Stomach smooth muscle (tissue), 2 donors: ENCODE results near the gene SLC12A8.

Experiments used
- H3K27ac ChIP-seq: one replicate; pipeline ENCODE4 v1.7.0; 2013; ENCODE audit warnings: mild to moderate bottlenecking, low read length, inconsistent platforms
- H3K27me3 ChIP-seq, 2 donors: one replicate each; pipeline ENCODE4 v1.7.0; 2013; ENCODE audit warnings: low read length in 2 of 2; ENCODE audit not compliant: insufficient read depth in 2 of 2, control insufficient read depth in 1 of 2
- H3K36me3 ChIP-seq, 2 donors: one replicate each; pipeline ENCODE4 v1.7.0; 2013; ENCODE audit warnings: low read length in 2 of 2; ENCODE audit not compliant: control insufficient read depth in 2 of 2, insufficient read depth in 2 of 2
- H3K4me1 ChIP-seq: one replicate; pipeline ENCODE4 v1.7.0; 2013; ENCODE audit warnings: low read length; ENCODE audit not compliant: control insufficient read depth, insufficient read depth
- H3K4me3 ChIP-seq, 2 donors: one replicate each; pipeline ENCODE4 v1.7.0; 2013; ENCODE audit warnings: low read length in 2 of 2
- H3K9ac ChIP-seq, 2 donors: one replicate each; pipeline ENCODE4 v1.7.0; 2013; ENCODE audit warnings: low read length in 2 of 2, mild to moderate bottlenecking in 1 of 2
- H3K9me3 ChIP-seq, 2 donors: one replicate each; pipeline ENCODE4 v1.7.0; 2013; ENCODE audit warnings: low read length in 2 of 2; ENCODE audit not compliant: control insufficient read depth in 2 of 2
- donor health status: healthy.
- donor health status: Pancreatic carcinoma.

SLC12A8 gene

DNA sequence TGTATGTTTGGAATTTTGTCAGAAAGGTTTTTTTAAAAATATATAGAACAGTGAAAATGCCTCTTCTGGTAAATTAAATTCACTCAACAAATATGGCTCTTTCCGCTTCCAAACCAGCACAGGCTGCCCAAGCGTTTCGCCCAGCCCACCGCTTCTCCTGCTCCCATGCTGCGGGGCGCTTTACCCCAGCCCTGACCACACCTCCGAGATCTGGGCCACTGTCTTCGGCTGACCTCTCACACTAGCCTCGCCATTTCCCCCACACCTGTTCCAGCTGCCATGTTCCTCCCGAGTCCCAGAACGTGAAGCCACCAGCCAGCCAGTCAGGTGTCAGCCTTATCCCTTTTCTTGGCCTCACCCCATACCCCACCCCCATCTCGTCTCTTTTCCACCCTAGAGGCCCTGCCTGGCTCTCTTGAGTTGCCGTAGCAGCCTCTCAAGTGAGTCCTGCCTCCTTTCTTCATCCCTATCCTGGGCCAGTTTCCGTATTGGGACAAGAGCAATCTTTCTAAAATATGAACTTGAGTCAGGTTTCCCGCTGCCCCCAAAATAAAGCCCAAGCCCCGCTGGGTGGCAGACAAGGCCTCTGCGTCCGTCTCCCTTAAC is 46.5 kb downstream of the SLC12A8 start:
- H3K4me1 ChIP-seq = peaks cover 4% of the 10 kb centered on the region
- no peaks in the 10 kb centered on the region for H3K27me3 ChIP-seq
- no peak overlapping the region for H3K4me3 ChIP-seq
- H3K9ac ChIP-seq = no peak overlapping the region
- no peak overlapping the region for H3K27ac ChIP-seq
- no peaks in the 10 kb centered on the region for H3K36me3 ChIP-seq
- no peaks in the 10 kb centered on the region for H3K9me3 ChIP-seq

DNA sequence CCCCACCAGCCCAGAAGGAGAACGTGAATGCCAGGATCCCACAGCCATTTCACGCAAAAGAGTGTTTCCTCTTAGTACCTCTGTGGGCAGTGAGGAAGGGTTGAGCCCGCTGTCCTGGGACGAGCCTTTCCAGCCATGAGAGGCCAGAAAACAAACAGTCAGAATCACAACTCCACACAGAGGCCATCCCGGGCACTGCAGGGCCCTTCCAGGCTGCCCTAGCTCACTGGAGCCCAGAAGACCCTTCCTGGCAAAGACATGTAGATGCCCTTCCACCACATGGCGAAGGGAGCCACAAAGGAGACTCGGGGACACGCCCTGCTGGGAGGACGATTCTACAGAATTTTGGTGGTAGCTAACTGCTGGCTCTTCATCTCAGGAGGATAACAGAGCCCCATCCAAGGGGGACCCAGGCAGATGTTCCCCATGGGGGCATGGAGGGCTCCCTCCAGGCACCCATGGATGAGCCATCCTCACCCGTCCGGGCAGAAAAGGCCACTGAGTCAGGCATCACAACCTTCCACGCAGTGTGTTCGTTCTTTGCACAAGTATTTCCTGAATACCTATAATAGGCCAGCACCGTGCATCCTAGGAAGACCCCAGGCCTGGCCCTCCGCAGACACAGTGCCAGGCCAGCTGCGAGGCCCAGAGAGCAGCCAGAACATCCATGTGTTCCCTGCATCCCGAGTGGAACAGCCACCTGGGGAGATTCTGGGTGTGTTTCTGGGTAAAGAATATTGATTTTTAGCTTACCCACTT is 47.2 kb downstream of the SLC12A8 start:
- H3K4me1 ChIP-seq = peaks cover 9% of the 10 kb centered on the region
- no peak overlapping the region for H3K27ac ChIP-seq
- no peaks in the 10 kb centered on the region for H3K9me3 ChIP-seq
- no peaks in the 10 kb centered on the region for H3K27me3 ChIP-seq
- no peak overlapping the region for H3K4me3 ChIP-seq
- H3K9ac ChIP-seq = no peak overlapping the region
- no peaks in the 10 kb centered on the region for H3K36me3 ChIP-seq

DNA sequence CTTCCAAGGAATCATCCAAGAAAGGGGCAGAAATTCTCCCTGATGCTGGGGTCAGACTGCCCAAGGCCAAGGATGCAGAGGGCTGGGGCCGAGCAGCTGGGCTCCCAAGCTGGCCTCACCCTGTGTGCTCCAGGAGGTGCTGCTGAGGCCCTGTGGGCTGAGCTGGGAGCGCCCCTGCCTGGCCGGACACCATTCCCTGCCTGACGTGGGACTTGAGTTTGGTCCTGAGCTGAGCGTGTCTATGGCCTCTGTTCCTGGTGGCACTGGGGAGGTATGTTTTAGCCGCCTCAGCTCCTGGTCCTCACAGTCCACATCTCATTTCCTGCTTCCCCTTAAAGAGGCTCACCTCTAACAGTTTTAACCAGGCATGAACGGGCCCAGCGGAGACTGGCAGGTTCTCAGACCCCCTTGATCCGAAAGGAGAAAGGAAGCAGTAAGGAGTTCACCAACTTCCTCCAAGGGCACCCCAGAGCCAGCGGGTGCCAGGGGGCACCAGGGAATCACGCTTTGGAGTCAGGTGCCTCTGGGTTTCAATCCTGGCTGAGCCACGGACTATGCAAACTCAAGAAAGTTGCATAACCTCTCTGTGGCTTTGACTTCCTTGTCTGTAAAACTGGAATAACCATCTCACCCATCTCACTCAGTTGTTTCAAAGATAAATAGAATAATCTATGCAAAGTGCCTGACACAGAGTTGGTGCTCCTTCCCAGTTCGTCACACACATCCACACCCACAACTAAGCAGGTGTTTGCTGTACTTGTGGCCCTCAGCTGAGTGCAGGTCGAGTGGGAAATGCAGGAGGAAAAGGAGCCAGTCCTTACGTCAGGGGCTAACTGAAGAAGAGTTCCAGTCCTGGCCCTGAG is 48.6 kb downstream of the SLC12A8 start:
- Histone ChIP-seq H3K4me3 (no peak overlapping the region), H3K27me3 (no peaks in the 10 kb centered on the region), H3K9me3 (no peaks in the 10 kb centered on the region), H3K4me1 (peaks cover 9% of the 10 kb centered on the region), H3K9ac (no peak overlapping the region), H3K27ac (no peak overlapping the region), H3K36me3 (no peaks in the 10 kb centered on the region)

DNA sequence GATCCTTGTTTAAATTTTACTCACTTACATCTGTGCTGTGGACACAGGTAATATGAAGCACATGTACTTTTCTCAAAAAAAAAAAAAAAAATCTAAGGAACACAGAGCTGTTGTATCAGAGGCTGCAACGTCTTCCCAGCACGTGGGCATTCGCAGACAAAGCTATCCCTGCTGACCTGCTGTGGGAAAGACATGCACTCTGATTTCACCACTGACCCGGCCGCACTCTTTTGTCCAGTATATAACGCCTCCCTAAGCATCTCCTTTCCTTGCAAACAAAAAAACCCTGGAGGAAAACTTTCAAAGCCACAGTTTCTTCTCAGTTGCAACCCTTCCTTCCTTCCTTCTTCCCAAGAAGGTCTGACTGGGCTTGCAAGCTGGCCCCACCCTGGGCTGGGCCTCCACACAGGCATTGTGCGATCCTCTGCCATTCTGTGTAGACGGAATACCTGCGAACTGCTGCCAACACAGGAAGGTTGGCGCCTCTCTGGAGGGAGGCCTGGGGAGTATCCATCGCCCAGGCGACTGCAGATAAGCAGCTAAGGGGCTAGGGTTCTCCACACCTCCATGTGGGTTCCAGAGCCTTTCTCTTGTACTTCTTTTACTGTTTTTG is 50.8 kb downstream of the SLC12A8 start:
- no peaks in the 10 kb centered on the region for H3K36me3 ChIP-seq
- no peak overlapping the region for H3K9ac ChIP-seq
- no peak overlapping the region for H3K4me3 ChIP-seq
- no peaks in the 10 kb centered on the region for H3K27me3 ChIP-seq
- H3K9me3 ChIP-seq = no peaks in the 10 kb centered on the region
- peaks cover 9% of the 10 kb centered on the region for H3K4me1 ChIP-seq
- no peak overlapping the region for H3K27ac ChIP-seq

DNA sequence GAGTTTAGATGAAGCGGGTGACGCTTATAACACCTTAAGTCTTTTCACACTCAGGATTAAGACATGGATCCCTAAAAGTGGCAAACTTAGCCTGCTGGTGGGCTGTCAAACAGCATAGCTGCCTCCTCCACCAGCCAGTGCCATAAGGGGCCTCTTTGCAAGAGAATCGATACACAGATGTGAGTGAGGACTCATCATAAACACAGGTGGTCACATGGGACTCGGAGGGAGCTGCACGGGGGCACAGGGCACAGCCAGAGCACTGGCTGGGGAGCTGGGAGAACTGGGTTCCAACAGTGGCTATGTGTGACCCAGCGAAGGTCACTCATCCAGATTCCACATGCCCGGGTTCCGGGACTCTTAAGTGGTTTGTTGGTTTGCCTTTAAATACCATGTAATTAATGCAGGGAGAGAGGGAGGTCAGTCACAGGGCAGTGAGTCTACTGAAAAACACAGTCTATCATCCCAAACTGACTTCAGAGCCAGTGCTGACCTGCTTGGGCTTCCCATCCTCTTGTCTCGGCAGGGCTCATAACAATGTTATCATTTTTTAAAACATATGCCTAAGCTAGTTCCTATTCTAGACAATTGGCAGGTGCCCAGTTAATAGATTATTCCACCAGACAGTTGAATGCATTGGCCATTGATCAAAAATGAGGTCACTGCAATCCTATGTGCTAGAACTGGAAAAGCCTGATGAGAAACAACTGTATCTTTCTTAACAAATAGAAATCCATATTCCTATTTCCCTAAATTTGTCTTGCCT is 51.8 kb downstream of the SLC12A8 start:
- Histone ChIP-seq H3K36me3 (no peaks in the 10 kb centered on the region), H3K4me3 (no peak overlapping the region), H3K4me1 (peaks cover 9% of the 10 kb centered on the region), H3K9ac (no peak overlapping the region), H3K27me3 (no peaks in the 10 kb centered on the region), H3K27ac (no peak overlapping the region), H3K9me3 (no peaks in the 10 kb centered on the region)

DNA sequence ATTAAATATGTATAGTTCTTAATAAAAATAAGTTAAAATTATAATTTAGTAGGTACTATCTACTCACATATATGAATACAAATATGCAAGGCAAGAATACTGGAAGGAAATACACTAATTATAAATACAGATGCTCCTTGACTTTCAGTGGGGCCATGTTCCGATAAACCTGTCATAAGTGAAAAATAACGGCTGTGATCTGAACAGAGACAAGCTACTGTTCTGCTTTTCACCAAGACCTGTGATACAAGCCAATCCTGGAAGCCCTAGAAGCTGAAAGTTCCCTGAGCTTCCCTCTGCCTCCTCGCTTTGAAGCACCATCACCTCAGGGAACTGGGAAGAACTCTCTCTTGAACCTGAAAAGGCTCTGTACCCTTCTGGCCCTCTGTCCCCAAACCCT is 55.4 kb downstream of the SLC12A8 start:
- no peaks in the 10 kb centered on the region for H3K27me3 ChIP-seq
- H3K27ac ChIP-seq = no peak overlapping the region
- no peak overlapping the region for H3K9ac ChIP-seq
- no peak overlapping the region for H3K4me3 ChIP-seq
- H3K36me3 ChIP-seq = no peaks in the 10 kb centered on the region
- no peaks in the 10 kb centered on the region for H3K9me3 ChIP-seq
- H3K4me1 ChIP-seq = peaks cover 7% of the 10 kb centered on the region

DNA sequence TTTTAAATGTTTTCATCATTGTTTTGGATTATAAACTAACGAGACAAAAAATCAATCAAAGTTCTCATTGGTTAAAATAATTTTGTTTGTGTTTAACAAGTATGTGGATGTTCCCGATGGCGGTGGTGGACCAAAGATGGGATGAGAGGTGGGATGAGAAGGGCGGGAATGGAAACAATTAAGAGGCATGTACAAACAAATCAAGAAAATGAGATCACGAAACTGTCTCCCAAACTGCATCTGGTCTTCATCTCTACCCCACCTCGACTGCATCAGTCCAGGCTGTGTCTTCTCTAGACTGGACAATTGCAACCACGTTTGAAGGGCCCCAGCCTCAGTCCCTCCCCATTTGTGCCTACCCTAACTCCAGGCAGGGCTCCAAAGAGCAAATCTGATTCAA is 56.1 kb downstream of the SLC12A8 start:
- no peak overlapping the region for H3K4me3 ChIP-seq
- no peak overlapping the region for H3K27ac ChIP-seq

DNA sequence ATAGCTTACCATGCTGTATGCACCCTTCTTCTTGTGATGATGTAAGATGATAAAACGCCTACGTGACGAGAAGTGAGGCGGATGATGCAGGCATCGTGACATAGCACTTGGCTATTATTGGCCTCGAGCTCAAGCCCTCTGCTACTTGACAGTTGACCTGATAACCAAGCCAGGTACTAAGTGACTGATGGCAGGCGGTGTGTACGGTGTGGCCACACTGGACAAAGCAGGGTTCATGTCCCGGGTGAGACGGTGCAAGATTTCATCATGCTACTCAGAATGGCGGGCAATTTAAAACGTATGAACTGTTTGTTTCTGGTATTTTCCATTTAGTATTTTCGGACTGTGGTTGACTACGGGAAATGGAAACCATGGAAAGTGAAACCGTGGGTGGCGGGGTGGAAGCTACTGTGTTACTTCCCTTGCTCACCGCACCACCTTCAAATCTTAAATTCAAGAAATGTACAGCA is 57.7 kb downstream of the SLC12A8 start:
- Histone ChIP-seq H3K9me3 (no peaks in the 10 kb centered on the region), H3K4me3 (no peak overlapping the region), H3K27ac (no peak overlapping the region), H3K9ac (no peak overlapping the region), H3K27me3 (no peaks in the 10 kb centered on the region), H3K4me1 (no peaks in the 10 kb centered on the region), H3K36me3 (no peaks in the 10 kb centered on the region)

More for the DNA sequence above, 56.1 kb downstream of the SLC12A8 start:
- Histone ChIP-seq H3K36me3 (no peaks in the 10 kb centered on the region), H3K9ac (no peak overlapping the region), H3K9me3 (no peaks in the 10 kb centered on the region), H3K27me3 (no peaks in the 10 kb centered on the region), H3K4me1 (peaks cover 7% of the 10 kb centered on the region)

DNA sequence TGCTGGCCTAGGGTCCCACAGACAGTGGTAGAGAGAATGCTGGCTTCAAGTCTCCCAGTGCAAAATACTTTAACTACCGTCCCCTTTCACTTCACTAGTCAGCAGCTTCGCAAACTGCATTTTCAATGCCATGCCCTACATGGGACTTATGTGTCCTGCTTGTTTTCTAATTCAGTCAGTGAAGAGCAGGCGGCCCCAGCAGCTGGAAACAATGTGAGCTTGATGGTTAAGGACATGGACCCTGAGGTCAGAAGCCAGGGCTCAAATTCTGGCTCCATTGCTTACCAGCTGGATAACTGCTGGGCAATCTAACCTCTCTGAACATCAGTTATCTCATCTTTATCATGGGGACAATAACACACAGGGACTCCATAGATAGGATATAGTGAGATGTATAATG is 58.4 kb downstream of the SLC12A8 start:
- H3K4me3 ChIP-seq = no peak overlapping the region
- H3K9ac ChIP-seq = no peak overlapping the region
- no peaks in the 10 kb centered on the region for H3K36me3 ChIP-seq
- H3K27ac ChIP-seq = no peak overlapping the region
- peaks cover under 1% of the 10 kb centered on the region for H3K4me1 ChIP-seq
- no peaks in the 10 kb centered on the region for H3K9me3 ChIP-seq
- no peaks in the 10 kb centered on the region for H3K27me3 ChIP-seq

DNA sequence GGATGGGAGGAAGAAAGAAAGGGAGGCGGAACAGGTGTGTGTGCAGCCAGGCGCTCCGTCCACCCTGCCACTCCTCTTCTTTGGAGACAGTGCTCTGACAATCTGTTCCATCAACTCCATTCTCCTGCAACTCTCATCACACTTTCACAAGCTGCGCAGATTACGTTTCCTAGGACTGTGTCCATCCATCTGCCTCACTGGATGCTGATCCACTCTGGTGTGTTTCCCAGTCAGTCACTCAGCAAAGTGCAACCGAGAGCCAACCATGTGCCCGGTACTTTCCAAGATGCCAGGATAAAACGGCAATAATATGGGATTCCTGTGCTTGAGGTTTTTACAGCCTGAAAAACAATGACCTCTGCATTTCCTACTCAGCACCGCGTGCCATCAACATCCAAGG is 59.6 kb downstream of the SLC12A8 start:
- Histone ChIP-seq H3K9me3 (no peaks in the 10 kb centered on the region), H3K36me3 (no peaks in the 10 kb centered on the region), H3K9ac (no peak overlapping the region), H3K27me3 (no peaks in the 10 kb centered on the region), H3K4me1 (peaks cover 11% of the 10 kb centered on the region), H3K27ac (no peak overlapping the region), H3K4me3 (no peak overlapping the region)
